GM12865 (cell line): ENCODE measurements around the gene PFAS.
A peak's percentile ranks its signal among the peaks of the same experiment; 100 is the strongest.

ENCODE experiments used
- DNase-seq: peaks from one replicate; pipeline ENCODE4 v3.0.0; 2010; ENCODE audit warnings: low read depth
- H3K4me3 ChIP-seq: 2 replicates; pipeline ENCODE4 v1.5.1; 2011; ENCODE audit warnings: mild to moderate bottlenecking, low read depth, low read length, control low read depth
- CTCF ChIP-seq: IDR thresholded peaks from 2 replicates; pipeline ENCODE4 v1.5.1; 2011; ENCODE audit warnings: low read length, control low read depth, low read depth, inconsistent platforms; ENCODE audit not compliant: insufficient read depth; ENCODE audit errors: missing control alignments

The PFAS gene, protein sequence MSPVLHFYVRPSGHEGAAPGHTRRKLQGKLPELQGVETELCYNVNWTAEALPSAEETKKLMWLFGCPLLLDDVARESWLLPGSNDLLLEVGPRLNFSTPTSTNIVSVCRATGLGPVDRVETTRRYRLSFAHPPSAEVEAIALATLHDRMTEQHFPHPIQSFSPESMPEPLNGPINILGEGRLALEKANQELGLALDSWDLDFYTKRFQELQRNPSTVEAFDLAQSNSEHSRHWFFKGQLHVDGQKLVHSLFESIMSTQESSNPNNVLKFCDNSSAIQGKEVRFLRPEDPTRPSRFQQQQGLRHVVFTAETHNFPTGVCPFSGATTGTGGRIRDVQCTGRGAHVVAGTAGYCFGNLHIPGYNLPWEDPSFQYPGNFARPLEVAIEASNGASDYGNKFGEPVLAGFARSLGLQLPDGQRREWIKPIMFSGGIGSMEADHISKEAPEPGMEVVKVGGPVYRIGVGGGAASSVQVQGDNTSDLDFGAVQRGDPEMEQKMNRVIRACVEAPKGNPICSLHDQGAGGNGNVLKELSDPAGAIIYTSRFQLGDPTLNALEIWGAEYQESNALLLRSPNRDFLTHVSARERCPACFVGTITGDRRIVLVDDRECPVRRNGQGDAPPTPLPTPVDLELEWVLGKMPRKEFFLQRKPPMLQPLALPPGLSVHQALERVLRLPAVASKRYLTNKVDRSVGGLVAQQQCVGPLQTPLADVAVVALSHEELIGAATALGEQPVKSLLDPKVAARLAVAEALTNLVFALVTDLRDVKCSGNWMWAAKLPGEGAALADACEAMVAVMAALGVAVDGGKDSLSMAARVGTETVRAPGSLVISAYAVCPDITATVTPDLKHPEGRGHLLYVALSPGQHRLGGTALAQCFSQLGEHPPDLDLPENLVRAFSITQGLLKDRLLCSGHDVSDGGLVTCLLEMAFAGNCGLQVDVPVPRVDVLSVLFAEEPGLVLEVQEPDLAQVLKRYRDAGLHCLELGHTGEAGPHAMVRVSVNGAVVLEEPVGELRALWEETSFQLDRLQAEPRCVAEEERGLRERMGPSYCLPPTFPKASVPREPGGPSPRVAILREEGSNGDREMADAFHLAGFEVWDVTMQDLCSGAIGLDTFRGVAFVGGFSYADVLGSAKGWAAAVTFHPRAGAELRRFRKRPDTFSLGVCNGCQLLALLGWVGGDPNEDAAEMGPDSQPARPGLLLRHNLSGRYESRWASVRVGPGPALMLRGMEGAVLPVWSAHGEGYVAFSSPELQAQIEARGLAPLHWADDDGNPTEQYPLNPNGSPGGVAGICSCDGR (N-terminal part only)

GRCh38 chr17:8248751-8249607 is at the start of gene PFAS:
Gene PFAS, plus strand, starts transcription at chr17:8249289. Its CDS starts 4,649 bp downstream, at chr17:8253938.
- H3K4me3 ChIP-seq: peak within 1 kb of the TSS; percentile 100
- TF ChIP-seq CTCF: no peak
- DNase-seq: peak; percentile 97

DNA sequence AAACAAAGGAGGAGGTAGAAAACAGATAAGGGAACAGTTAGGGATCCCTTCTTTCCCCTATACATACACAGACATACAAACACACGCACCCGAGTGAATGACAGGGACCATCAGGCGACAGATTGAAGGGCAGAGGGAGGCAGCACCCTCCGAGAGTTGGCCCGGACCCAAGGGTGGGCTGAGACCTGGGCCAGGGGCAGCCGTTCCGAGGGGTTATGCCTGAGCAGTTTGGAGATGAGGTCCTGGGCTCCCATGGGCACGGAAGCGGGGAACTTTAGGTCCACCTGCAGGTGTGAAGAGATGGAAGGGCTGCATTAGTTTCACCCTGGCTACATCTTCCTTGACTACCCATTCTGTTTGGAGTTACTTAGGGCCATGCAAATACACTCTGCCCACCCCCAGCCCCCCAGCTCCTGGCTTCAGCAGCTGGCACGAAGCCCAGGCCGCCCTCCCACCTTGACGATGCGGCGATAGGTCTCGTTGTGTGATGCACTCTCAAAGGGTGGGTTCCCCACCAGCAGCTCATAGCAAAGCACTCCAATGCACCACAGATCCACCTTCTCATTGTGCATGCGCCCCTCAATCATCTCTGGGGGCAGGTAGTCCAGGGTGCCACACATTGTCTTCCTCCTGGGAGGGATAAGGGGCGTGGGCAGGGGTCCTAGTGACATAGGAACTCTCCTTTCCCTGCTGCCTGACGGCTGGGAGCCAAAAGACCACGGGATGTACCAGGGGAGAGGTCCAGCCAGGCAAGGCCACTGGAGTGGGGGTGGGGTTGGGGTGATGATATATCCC is 44.1 kb upstream of the PFAS start:
- no peak for DNase-seq
- TF ChIP-seq CTCF: no peak
- no peak overlapping the region for H3K4me3 ChIP-seq

DNA sequence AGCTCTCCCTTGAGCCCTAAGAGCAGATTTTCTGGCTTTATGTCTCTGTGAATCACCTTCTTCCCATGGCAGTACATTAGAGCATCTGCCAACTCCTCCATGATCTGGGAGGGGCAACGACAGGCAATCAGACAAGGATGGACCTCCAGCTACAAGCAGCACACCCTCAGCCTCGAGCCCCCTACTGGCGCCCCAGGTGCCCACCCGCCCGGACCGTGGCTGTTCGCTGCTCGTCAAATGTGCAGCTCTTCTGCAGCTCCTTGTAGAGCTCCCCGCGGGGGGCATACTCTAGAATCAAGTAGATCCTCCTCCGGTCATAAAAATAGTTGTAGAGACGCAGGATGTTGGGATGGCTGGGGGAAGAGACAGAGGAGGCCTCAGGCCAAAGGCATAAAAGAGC is 42.6 kb upstream of the PFAS start:
- no peak for TF ChIP-seq CTCF
- no peak for DNase-seq
- no peak overlapping the region for H3K4me3 ChIP-seq

- peak; percentile 98 for DNase-seq
- H3K4me3 ChIP-seq: peak within 1 kb of the TSS; percentile 86
- TF ChIP-seq CTCF: no peak
These were observed 39.0 kb upstream of the PFAS start, which contains the start of gene AURKB for GRCh38 chr17:8209907-8210760. Gene AURKB, minus strand, starts transcription at chr17:8210575. Its CDS starts 351 bp downstream, at chr17:8210224.

DNA sequence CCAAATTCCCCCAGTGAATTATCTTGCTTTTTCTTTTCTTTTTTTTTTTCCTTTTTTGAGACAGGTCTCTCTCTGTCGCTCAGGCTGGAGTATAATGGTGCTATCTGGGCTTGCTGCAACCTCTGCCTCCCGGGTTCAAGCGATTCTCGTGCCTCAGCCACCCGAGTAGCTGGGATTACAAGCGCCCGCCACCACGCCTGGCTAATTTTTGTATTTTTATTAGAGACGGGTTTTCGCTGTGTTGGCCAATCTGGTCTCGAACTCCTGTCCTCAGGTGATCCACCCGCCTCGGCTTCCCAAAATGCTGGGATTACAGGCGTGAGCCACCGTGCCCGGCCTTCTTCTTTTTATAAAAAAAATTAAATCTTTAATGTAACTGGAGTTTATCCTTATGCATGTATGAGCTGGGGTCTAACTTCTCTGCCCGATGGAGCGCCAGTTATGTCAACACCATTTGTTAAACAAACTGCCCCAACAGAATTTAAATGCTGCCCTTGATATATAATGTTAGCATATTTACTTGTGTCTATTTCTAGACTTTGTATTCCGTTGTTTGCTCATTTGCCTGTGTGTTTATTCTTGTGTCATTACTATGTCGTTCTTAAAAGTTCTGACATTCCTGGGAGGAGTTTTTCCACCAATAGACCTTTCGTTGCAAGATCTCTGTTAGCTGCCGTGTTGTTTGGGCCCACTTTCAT is 38.2 kb upstream of the PFAS start:
- H3K4me3 ChIP-seq: peak overlapping the region; percentile 86
- DNase-seq: no peak
- no peak for TF ChIP-seq CTCF
